Activated T-cell treated with anti-CD3 and anti-CD28 coated beads, Interleukin-2, amount 50 U/mL, for 1 hour (primary cell): ENCODE measurements around the gene KLHL41.
"Not testable (repeated sequence)": the region's sequence is repeated elsewhere in the genome, so short reads cannot be mapped to it uniquely, and the experiment has no call there.

ENCODE experiments used
- DNase-seq: peaks from one replicate; pipeline ENCODE4 v3.0.0-alpha.2; 2020

KLHL41 gene

DNA sequence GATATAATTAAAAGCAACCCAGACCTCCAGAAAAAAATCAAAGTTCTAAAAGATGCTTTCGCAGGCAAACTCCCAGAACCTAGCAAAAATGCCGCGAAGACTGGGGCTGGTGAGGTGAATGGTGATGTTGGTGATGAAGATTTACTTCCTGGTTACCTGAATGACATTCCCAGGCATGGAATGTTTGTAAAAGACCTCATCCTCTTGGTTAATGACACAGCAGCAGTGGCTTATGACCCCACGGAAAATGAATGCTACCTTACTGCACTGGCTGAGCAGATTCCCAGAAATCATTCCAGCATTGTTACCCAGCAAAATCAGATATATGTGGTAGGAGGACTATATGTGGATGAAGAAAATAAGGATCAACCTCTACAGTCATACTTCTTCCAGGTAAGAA, 994 bp downstream of the KLHL41 start:
- no peak for DNase-seq

DNA sequence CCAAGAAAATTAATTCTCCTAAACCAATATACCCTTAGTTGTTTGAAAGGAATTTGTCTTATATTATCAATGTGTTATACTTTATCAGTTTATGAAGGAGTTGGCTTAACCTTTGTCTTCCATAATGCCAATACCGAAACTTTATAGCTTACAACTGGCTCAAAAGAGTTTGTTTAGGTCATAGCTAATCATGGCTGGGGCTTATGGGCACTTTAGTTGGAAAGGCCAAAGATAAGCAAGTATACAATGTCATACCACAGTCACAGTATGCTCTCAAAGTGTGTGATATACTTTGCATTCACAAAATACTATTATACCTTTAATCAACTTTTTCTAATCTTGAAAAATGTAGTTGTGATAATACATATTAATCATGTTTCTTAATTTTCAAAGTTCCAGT, 2.3 kb downstream of the KLHL41 start:
- no peak for DNase-seq

- no peak for DNase-seq
Measured at GRCh38 chr2:169512525-169512924, 3.0 kb downstream of the KLHL41 start.

GRCh38 chr2:169513094-169513493, 3.6 kb downstream of the KLHL41 start:
- no peak for DNase-seq

DNA sequence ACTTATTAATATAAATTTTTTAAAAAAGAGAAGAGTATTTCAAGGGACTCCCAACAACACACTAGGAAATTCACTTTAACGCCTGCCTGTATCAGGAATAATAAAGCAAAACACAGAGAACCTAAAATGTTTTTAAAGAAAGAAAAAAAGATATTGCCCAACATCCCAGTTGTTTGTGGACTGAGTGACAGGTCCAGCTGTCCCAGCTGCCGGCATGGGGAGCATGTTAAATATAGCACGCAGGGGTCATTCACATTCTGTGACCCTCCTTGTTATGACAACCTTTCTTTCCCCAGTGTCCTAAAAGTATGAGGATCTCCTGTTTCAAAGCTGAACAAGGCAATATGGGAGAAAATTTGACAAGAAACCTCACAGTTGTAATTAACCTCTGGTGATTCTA, 4.4 kb downstream of the KLHL41 start:
- DNase-seq, result no peak

GRCh38 chr2:169514758-169515157, 5.3 kb downstream of the KLHL41 start:
- DNase-seq, result not testable (repeated sequence)

DNA sequence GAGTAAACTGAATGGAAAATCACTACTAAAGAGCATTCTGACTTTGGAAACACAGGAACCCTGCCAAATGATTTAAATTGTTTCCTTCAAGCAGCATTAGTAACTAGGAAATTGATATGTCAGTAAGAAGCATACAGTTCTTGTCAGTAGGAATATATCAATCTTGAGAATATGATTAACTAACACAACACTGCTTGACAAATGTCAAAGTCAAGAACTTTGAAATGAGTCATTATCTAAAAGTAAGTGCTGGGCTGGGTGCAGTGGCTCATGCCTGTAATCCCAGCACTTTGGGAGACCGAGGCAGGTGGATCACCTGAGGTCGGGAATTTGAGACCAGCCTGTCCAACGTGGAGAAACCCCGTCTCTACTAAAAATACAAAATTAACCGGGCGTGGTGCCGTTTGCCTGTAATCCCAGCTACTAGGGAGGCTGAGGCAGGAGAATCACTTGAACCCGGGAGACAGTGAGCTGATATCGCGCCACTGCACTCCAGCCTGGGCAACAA, 7.0 kb downstream of the KLHL41 start:
- not testable (repeated sequence) for DNase-seq

DNA sequence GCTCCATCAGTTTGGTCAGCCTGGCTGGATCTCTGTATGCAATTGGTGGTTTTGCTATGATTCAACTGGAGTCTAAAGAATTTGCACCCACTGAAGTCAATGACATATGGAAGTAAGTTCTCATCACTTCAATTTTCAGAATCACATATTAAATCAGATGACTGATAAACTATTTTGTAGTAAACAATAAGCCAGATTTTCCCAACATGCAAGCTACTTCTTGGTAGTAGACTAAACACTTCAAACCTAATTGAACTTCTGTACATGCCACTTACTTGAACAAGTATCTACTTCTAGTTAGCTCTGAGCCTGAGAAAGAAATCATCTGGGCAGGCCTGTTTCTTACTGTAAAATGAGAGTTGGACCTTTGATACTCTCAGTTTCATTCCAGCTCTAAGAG, 11.4 kb downstream of the KLHL41 start:
- no peak for DNase-seq

GRCh38 chr2:169523681-169524080, 14.2 kb downstream of the KLHL41 start:
- DNase-seq, result no peak

GRCh38 chr2:169525434-169525833, 15.9 kb downstream of the KLHL41 start:
- no peak for DNase-seq

- DNase-seq, result no peak
Measured at GRCh38 chr2:169526451-169526850, 16.9 kb downstream of the KLHL41 start.

DNA sequence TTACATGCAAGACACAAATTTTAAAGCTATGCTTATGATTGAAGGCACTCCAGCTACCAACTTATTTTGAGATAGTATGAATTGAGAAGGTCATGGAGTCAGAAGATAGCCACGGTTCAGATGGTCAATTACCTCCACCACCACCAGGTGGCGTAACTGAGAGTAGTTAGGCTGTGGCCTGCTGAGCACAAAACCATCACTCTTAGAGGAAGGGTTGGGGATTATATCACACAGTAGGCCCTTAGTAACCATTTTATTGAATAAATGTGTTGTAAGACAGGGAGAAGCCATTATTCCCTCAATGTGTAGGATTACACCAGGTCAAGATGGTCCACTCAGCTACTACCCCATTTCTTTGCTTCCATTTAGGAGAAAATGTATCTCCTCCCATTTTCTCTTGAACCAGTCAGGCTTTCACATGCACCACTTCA, 18.8 kb downstream of the KLHL41 start:
- DNase-seq, result peak; percentile 71

DNA sequence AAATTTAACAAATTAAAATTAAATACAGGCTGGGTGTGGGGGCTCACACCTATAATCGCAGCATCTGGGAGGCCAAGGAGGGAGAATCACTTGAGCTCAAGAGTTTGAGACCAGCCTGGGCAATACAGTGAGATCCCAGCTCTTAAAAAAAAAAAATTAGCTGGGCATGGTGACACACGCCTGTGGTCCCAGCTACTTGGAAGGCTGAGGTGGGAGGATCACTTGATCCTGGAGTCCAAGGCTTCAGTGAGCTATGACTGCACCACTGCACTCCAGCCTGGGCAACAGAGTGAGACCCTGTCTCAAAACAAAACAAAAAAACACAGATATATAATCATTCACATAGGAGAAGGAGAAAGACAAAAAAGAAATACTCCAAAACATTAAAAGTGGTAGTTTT, 30.0 kb downstream of the KLHL41 start:
- DNase-seq, result not testable (repeated sequence)

GRCh38 chr2:169540146-169540545, 30.6 kb downstream of the KLHL41 start:
- no peak for DNase-seq

DNA sequence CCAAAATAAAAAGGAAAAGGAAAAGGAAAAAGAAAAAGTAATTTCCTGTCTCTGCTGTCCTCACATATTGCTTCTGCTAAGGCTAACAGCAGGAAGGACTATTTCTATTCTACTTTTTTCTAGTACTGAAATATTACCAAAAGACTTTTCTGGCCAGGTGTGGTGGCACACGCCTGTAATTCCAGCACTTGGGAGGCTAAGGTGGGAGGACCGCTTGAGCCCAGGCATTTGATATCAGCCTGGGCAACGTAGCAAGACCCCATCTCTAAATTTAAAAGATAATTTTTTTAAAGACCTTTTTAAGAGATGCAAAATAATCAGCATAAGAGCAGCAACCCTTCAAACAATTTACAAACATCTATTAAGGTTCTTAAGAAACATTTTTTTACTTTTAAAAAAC, 32.9 kb downstream of the KLHL41 start:
- no peak for DNase-seq

GRCh38 chr2:169546756-169547155, 37.3 kb downstream of the KLHL41 start:
- DNase-seq, result no peak

DNA sequence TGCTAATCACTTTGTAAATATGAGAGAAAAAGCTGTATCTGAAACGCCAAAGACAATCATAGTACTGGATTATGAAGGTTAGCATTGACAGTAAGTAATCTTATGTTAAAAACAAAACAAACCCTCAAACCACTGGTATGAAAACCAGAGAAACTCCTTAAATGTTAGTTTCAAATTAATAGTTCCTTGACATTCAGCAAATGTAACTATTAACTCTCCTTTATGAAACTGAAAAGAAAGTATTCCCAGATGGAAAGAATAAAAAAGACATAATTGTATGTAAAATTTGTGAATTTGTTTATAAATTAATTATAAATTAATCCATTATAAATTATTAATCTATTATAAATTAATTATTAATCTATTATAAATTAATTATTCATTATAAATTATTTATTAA, 51.9 kb downstream of the KLHL41 start:
- DNase-seq, result no peak

GRCh38 chr2:169562084-169562483, 52.6 kb downstream of the KLHL41 start:
- DNase-seq, result not testable (repeated sequence)

GRCh38 chr2:169562519-169562918, 53.0 kb downstream of the KLHL41 start:
- DNase-seq, result no peak

- DNase-seq, result no peak
Measured at GRCh38 chr2:169565686-169566085, 56.2 kb downstream of the KLHL41 start.

DNA sequence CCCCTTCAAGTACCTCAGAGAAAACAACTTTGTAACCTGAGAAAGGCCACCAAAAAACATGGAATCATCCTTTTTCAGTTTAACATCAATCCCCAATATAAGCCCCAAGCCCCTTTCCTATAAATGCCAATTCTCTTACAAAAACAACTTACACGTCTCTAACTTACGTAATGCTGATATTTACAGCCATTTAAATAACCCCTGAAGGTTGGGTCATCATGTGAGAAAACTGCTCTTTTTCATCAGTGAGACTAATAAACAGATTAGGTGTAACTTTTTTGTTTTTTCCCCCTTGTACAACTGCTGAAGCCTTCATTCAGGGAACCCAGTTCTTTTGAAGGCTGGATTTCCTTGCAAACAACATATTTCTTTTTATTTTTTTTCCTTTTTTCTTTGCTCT, 60.4 kb downstream of the KLHL41 start:
- no peak for DNase-seq

GRCh38 chr2:169570752-169571151, 61.2 kb downstream of the KLHL41 start:
- not testable (repeated sequence) for DNase-seq

DNA sequence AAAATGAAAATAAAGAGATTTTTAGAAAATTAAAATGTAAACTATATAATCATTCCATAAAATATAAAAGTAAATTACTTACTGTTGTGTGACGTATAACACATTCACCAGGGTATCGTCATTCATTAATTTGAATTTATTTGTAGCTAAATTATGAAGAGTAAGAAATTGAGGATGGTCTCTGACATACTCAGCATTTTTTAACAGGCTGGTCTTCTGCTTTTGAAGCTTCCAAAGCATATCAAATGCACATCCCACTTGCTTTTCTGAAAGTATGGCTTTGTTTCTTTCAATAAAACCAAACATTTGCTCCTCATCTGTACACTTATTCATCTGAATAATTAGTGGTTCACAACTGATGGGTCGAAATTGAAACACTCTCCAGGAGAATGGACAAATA, 62.1 kb downstream of the KLHL41 start:
- no peak for DNase-seq

DNA sequence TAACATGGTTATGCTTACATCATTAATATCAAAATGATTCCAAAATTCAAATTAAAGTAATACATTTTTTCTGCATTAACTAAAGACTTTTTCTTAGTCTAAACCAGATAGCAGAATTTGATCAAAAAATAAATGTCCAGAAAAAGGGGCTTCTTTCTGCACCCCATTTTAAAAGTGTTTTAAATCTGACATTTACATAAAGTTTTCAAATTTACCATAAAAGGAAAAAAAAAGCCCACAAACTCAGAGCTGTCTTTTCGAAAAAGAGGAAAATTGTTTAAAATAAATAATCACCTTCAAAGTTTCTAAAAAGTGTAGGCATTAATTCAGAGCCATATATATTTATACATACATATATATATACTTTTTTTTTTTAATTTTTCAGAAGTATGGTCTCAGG, 62.7 kb downstream of the KLHL41 start:
- no peak for DNase-seq

DNA sequence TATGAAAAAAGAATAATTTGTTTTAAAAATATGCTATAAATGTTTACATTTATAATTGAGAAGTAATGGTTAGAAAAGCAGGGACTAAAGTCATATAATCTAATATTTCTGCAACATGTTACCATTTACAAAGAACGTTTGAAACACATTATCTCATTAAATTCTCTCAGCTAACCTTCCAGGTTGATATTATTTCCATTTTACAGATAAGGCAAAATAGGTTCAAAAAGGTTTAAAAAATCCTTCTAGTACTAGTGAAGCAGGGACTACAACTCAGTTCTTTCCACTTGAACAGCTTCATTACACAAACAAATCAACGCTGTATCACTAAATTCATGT, 63.3 kb downstream of the KLHL41 start:
- DNase-seq, result no peak
